ENCODE data around the gene MSS51.
A peak's percentile ranks its signal among the peaks of the same experiment; 100 is the strongest.

MSS51 gene

DNA sequence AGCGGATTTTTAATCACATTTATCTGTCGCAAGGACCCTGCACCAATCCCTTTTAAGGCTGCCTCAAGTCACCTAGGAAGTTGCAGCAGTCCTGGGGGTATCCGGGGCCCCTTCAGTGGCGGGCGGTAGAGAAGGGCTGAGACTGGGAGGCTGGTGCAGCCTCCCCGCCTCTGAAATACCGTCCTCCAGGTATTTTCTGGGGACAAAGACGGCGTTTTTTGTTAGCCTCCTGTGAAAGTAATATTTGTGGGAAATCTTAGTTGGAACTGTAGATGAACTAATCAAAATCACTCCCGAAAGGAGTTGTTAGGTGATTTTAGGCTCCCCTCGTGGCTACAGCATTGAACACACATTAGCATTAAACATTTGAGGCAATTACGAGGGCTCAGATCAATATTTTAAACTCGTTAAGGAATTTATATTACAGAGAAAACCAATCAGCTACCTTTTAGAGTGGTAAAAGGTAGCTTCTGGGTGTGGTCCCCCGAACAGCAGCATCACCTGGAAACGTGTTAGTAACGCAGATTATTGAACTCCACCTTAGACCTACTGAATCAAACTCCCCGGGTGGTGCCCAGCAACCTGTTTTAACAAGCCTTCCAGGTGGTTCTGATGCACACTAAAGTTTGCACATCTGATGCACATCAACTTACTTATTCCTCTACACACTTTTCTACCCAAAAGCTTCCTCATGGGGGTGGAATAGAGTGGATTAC, 19.0 kb downstream of the MSS51 start:
- TF ChIP-seq, protein P1, sequence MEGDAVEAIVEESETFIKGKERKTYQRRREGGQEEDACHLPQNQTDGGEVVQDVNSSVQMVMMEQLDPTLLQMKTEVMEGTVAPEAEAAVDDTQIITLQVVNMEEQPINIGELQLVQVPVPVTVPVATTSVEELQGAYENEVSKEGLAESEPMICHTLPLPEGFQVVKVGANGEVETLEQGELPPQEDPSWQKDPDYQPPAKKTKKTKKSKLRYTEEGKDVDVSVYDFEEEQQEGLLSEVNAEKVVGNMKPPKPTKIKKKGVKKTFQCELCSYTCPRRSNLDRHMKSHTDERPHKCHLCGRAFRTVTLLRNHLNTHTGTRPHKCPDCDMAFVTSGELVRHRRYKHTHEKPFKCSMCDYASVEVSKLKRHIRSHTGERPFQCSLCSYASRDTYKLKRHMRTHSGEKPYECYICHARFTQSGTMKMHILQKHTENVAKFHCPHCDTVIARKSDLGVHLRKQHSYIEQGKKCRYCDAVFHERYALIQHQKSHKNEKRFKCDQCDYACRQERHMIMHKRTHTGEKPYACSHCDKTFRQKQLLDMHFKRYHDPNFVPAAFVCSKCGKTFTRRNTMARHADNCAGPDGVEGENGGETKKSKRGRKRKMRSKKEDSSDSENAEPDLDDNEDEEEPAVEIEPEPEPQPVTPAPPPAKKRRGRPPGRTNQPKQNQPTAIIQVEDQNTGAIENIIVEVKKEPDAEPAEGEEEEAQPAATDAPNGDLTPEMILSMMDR (IDR thresholded peaks at IDR 0.05; ENCODE audit: borderline replicate concordance, extremely low read depth, low read length, poor library complexity, severe bottlenecking), result no peak
- no peak for TF ChIP-seq EZH2 (IDR thresholded peaks at IDR 0.05; ENCODE audit: borderline replicate concordance, low read depth, low read length, severe bottlenecking)
- Histone ChIP-seq H3K9me3 (ENCODE audit: insufficient read depth, low read length, severe bottlenecking) (no peaks in the 10 kb centered on the region), H4K20me1 (ENCODE audit: insufficient read depth, low read length) (no peaks in the 10 kb centered on the region), H3K9ac (ENCODE audit: low read depth, low read length) (peak overlapping the region; percentile 78), H3K79me2 (ENCODE audit: insufficient read depth, low read length) (peaks cover 42% of the 10 kb centered on the region), H3K27ac (ENCODE audit: low read length) (peak overlapping the region; percentile 57), H3K4me1 (ENCODE audit: insufficient read depth, low read length) (peaks cover 19% of the 10 kb centered on the region), H2AFZ (ENCODE audit: low read depth, low read length) (peak overlapping the region; percentile 93), H3K36me3 (ENCODE audit: insufficient read depth, low read length) (no peaks in the 10 kb centered on the region), H3K4me3 (ENCODE audit: low read depth in 1 of 2, low read length in 2 of 2) (peak overlapping the region; percentile 46 to 74), H3K4me2 (ENCODE audit: insufficient read depth, low read length) (peak overlapping the region; percentile 79), H3K27me3 (ENCODE audit: insufficient read depth, low read length, poor library complexity) (no peaks in the 10 kb centered on the region)
- DNase-seq (no peak), ATAC-seq (ENCODE audit: insufficient read depth, low read depth) (peak; percentile 63)

DNA sequence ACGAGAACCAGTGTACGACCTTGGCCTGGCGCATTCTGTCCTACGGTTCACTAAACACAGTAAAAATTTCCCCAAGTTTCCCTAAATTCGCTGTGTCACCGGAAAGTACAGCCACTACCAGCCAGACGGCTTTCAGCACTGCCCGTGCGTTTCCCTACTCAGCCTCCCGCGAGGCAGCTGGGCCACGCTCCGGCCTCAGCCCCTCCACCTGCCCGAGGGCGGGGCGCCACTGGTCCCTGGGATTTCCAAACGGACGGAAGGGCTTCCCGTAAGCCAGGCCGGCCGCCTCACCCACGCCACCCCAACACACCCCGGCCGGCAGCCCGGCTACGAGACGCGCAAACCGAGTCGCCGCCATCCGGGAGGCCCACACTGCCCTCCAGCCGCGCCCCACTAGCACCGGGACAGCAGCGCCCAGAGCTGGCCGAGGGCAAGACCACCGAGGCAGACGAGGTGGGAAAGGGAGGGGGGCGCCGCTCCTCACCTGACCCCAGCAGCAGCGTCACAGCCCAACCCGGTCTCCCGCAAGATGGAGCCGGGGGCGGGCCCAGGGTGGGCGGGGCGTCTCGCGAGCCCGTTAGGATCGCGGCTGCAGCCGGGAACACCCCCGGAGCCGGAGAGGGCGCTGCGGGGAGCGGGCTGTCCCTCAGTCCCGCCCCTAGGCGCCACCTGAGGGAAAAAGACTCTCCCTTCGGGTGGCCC, 19.7 kb downstream of the MSS51 start, which contains the start of gene ANXA7:
Gene ANXA7, minus strand, starts transcription at position 531 of the 702 bp plus-strand sequence. CDS start 13,202 bp downstream, outside the sequence.
- DNase-seq (peak; percentile 94), ATAC-seq (ENCODE audit: insufficient read depth, low read depth) (peak; percentile 98)
- no peak for TF ChIP-seq EZH2 (IDR thresholded peaks at IDR 0.05; ENCODE audit: borderline replicate concordance, low read depth, low read length, severe bottlenecking)
- TF ChIP-seq, protein P1 (IDR thresholded peaks at IDR 0.05; ENCODE audit: borderline replicate concordance, extremely low read depth, low read length, poor library complexity, severe bottlenecking), result peak; percentile 33
- H3K4me1 ChIP-seq (ENCODE audit: insufficient read depth, low read length), result peaks cover 19% of the 10 kb centered on the region
- H3K9ac ChIP-seq (ENCODE audit: low read depth, low read length), result peak within 1 kb of the TSS; percentile 78
- peak within 1 kb of the TSS; percentile 79 for H3K4me2 ChIP-seq (ENCODE audit: insufficient read depth, low read length)
- no peaks in the 10 kb centered on the region for H3K36me3 ChIP-seq (ENCODE audit: insufficient read depth, low read length)
- no peaks in the 10 kb centered on the region for H4K20me1 ChIP-seq (ENCODE audit: insufficient read depth, low read length)
- H3K9me3 ChIP-seq (ENCODE audit: insufficient read depth, low read length, severe bottlenecking), result no peaks in the 10 kb centered on the region
- no peaks in the 10 kb centered on the region for H3K27me3 ChIP-seq (ENCODE audit: insufficient read depth, low read length, poor library complexity)
- peak within 1 kb of the TSS; percentile 93 for H2AFZ ChIP-seq (ENCODE audit: low read depth, low read length)
- H3K4me3 ChIP-seq (ENCODE audit: low read depth in 1 of 2, low read length in 2 of 2), result peak within 1 kb of the TSS; percentile 46 to 74
- H3K27ac ChIP-seq (ENCODE audit: low read length), result peak within 1 kb of the TSS; percentile 80
- H3K79me2 ChIP-seq (ENCODE audit: insufficient read depth, low read length), result peaks cover 49% of the 10 kb centered on the region

DNA sequence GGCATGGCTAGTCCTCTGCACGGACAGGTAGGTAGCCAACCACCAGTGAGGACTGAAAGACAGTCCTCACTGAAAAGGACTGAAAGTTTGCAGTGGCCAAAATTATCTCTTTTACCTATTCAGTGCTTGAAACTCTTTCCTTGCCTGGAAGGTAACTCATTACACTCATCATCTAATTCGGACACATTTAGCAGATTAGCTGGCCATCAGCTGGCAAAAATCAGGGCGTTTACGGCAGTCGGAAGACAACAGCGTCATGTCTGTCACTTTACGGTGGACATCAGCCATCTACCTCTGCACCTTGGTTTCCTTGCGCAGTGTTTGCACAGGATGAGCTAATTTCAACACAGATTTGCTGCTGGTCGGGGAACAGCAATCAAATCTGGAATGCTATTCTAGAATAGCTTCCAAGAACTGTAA, 20.2 kb downstream of the MSS51 start:
- ATAC-seq (ENCODE audit: insufficient read depth, low read depth) (peak; percentile 29), DNase-seq (peak; percentile 36)
- Histone ChIP-seq H3K4me1 (ENCODE audit: insufficient read depth, low read length) (peaks cover 19% of the 10 kb centered on the region), H3K27me3 (ENCODE audit: insufficient read depth, low read length, poor library complexity) (no peaks in the 10 kb centered on the region), H4K20me1 (ENCODE audit: insufficient read depth, low read length) (no peaks in the 10 kb centered on the region), H3K9ac (ENCODE audit: low read depth, low read length) (peak overlapping the region; percentile 78), H3K36me3 (ENCODE audit: insufficient read depth, low read length) (no peaks in the 10 kb centered on the region), H2AFZ (ENCODE audit: low read depth, low read length) (peak overlapping the region; percentile 93), H3K79me2 (ENCODE audit: insufficient read depth, low read length) (peaks cover 54% of the 10 kb centered on the region), H3K4me2 (ENCODE audit: insufficient read depth, low read length) (peak overlapping the region; percentile 79), H3K4me3 (ENCODE audit: low read depth in 1 of 2, low read length in 2 of 2) (peak overlapping the region; percentile 46 to 74), H3K9me3 (ENCODE audit: insufficient read depth, low read length, severe bottlenecking) (no peaks in the 10 kb centered on the region), H3K27ac (ENCODE audit: low read length) (peak overlapping the region; percentile 80)
- TF ChIP-seq, protein P1 (IDR thresholded peaks at IDR 0.05; ENCODE audit: borderline replicate concordance, extremely low read depth, low read length, poor library complexity, severe bottlenecking), result no peak
- no peak for TF ChIP-seq EZH2 (IDR thresholded peaks at IDR 0.05; ENCODE audit: borderline replicate concordance, low read depth, low read length, severe bottlenecking)

Measured in DND-41 (cell line).